ENCODE data around the gene FOXN3. TPM values are rescaled to one million over a fixed set of nuclear protein-coding genes. Genes with fewer than 3 reads are reported as not detected.

FOXN3 gene
- total RNA-seq, 1 experiment from 2014 or later: 13.8 TPM

DNA sequence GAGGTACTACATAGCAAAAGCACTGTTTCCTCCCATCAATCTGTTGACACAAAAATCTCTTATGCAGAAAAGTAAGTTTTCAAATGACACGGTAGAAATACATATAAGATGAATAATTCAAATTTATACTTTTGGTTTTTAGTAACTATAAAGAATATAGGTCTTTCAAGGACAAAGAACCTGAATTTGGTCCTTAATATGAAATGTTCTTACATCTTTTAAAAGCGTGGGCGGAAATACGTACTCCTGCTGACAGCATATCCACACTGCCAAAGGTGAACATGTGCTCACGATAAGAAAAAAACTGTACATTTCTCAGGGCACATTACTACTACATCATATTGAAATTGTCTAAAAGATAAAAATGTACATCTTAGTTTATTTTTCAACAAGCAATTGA lies 127.6 kb downstream of the FOXN3 start:
- DNase-seq: no peak
- Histone ChIP-seq H3K36me3 (ENCODE audit: insufficient read depth, low read length) (no peaks in the 10 kb centered on the region), H3K79me2 (ENCODE audit: low read length) (no peaks in the 10 kb centered on the region), H3K9ac (ENCODE audit: low read length) (no peak overlapping the region), H3K9me2 (replicated peaks; ENCODE audit: insufficient read depth, low read length) (no peaks in the 10 kb centered on the region), H3K9me3 (ENCODE audit: low read length) (no peaks in the 10 kb centered on the region), H3K27ac (ENCODE audit: low read length) (no peak overlapping the region), H2AFZ (ENCODE audit: low read length) (no peak overlapping the region), H3K27me3 (ENCODE audit: low read length) (no peaks in the 10 kb centered on the region), H4K20me1 (ENCODE audit: insufficient read depth, low read depth, low read length) (no peaks in the 10 kb centered on the region), H3K4me1 (ENCODE audit: low read length) (no peaks in the 10 kb centered on the region), H3K4me2 (ENCODE audit: low read depth, low read length, poor library complexity, severe bottlenecking) (no peak overlapping the region), H3K4me3 (ENCODE audit: low read length) (no peak overlapping the region)

DNA sequence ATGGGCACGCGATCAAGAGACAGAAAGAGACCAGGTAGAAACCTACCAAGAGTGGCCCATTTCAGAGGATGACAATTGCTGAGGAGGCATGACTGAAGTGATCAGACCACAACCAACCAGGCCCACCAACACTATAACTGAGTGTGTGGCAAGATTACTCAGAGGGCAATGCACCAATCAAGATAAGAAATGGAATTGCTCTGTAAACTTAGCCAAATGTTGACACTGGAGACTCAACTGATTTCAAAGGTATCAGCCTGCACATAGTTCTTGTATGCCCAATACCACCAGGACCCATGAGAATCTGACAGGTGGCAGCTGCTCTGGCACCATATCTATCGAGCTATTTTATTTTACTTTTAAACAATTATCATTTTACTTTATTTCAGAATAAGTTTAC lies 128.9 kb downstream of the FOXN3 start:
- no peaks in the 10 kb centered on the region for H3K79me2 ChIP-seq (ENCODE audit: low read length)
- no peak overlapping the region for H3K27ac ChIP-seq (ENCODE audit: low read length)
- H2AFZ ChIP-seq (ENCODE audit: low read length): no peak overlapping the region
- no peak overlapping the region for H3K4me2 ChIP-seq (ENCODE audit: low read depth, low read length, poor library complexity, severe bottlenecking)
- no peaks in the 10 kb centered on the region for H4K20me1 ChIP-seq (ENCODE audit: insufficient read depth, low read depth, low read length)
- H3K4me1 ChIP-seq (ENCODE audit: low read length): no peaks in the 10 kb centered on the region
- no peak for DNase-seq
- H3K36me3 ChIP-seq (ENCODE audit: insufficient read depth, low read length): no peaks in the 10 kb centered on the region
- no peak overlapping the region for H3K9ac ChIP-seq (ENCODE audit: low read length)
- H3K27me3 ChIP-seq (ENCODE audit: low read length): no peaks in the 10 kb centered on the region
- H3K9me2 ChIP-seq (replicated peaks; ENCODE audit: insufficient read depth, low read length): no peaks in the 10 kb centered on the region
- no peaks in the 10 kb centered on the region for H3K9me3 ChIP-seq (ENCODE audit: low read length)
- H3K4me3 ChIP-seq (ENCODE audit: low read length): no peak overlapping the region

DNA sequence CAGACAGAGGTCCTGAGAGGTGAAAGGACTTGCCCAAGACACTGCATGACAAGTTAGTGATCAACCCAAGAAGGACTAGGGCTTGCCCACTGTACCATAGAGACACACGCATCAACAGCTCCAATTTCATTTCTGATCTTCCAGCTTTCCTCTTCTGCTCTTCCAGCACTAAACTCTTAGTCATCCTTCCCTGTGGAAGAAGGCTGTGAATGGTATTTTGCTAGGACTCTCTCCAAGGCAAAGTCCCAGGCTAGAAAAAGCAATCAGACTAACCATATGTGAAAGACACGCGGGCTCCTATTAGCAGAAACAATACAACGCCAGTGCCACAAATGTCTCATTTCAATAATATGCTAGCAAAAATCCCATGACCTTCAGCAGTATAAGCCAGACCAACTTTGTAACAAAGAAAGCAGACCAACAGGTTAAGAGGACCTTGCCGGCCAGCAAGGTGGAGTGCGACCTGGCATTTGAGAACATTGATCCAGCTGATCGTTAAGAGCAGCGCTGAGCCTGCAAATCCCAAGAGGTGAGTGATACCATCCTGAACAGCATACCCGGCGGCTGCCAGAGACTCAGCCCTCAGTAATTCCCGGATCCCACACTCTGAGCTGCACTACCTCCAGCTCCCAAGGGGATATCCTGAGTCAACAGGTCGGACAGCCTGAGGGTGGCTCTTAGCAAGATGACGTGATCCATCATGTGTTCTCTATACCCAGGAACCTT lies 132.5 kb downstream of the FOXN3 start:
- no peak overlapping the region for H3K4me2 ChIP-seq (ENCODE audit: low read depth, low read length, poor library complexity, severe bottlenecking)
- no peak overlapping the region for H3K27ac ChIP-seq (ENCODE audit: low read length)
- no peaks in the 10 kb centered on the region for H3K4me1 ChIP-seq (ENCODE audit: low read length)
- H3K4me3 ChIP-seq (ENCODE audit: low read length): no peak overlapping the region
- no peaks in the 10 kb centered on the region for H3K79me2 ChIP-seq (ENCODE audit: low read length)
- H3K27me3 ChIP-seq (ENCODE audit: low read length): no peaks in the 10 kb centered on the region
- H3K9me3 ChIP-seq (ENCODE audit: low read length): no peaks in the 10 kb centered on the region
- no peaks in the 10 kb centered on the region for H3K9me2 ChIP-seq (replicated peaks; ENCODE audit: insufficient read depth, low read length)
- no peak overlapping the region for H3K9ac ChIP-seq (ENCODE audit: low read length)
- H4K20me1 ChIP-seq (ENCODE audit: insufficient read depth, low read depth, low read length): no peaks in the 10 kb centered on the region
- no peak for DNase-seq
- H2AFZ ChIP-seq (ENCODE audit: low read length): no peak overlapping the region
- no peaks in the 10 kb centered on the region for H3K36me3 ChIP-seq (ENCODE audit: insufficient read depth, low read length)

DNA sequence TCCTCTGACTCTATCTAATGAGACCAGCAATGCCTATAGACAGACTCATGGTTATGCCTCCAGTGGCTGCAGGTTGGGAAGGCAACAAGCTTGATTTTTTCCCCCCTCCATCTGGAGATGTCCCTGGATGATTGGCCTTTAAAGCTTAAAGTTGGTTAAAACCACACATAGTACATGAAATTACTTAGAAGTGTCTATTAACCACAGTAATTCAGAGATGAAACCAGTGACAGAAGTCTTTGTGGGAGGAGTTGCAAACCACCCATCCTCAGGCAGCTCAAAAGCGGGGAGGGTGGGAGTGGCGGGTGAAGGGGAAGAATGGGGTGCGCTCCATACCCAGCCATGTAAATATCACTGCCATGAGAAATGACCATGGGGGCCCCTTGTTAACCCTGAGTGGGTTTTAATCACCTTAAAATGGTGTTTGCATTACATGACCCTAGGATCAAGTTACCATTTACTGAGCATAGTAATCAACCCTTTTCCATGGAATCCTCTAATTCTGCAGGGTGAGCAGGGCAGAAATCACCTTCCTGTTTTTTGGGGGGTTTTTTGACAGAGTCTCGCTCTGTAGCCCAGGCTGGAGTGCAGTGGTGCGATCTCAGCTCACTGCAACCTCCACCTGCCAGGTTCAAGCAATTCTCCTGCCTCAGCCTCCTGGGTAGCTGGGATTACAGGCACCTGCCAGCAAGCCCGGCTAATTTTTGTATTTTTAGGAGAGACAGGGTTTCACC lies 133.5 kb downstream of the FOXN3 start:
- Histone ChIP-seq H3K9me3 (ENCODE audit: low read length) (no peaks in the 10 kb centered on the region), H3K27ac (ENCODE audit: low read length) (no peak overlapping the region), H3K36me3 (ENCODE audit: insufficient read depth, low read length) (no peaks in the 10 kb centered on the region), H3K79me2 (ENCODE audit: low read length) (no peaks in the 10 kb centered on the region), H3K4me3 (ENCODE audit: low read length) (no peak overlapping the region), H4K20me1 (ENCODE audit: insufficient read depth, low read depth, low read length) (no peaks in the 10 kb centered on the region), H3K9me2 (replicated peaks; ENCODE audit: insufficient read depth, low read length) (no peaks in the 10 kb centered on the region), H3K4me1 (ENCODE audit: low read length) (no peaks in the 10 kb centered on the region), H3K9ac (ENCODE audit: low read length) (no peak overlapping the region), H3K4me2 (ENCODE audit: low read depth, low read length, poor library complexity, severe bottlenecking) (no peak overlapping the region), H3K27me3 (ENCODE audit: low read length) (no peaks in the 10 kb centered on the region), H2AFZ (ENCODE audit: low read length) (no peak overlapping the region)
- DNase-seq: no peak

DNA sequence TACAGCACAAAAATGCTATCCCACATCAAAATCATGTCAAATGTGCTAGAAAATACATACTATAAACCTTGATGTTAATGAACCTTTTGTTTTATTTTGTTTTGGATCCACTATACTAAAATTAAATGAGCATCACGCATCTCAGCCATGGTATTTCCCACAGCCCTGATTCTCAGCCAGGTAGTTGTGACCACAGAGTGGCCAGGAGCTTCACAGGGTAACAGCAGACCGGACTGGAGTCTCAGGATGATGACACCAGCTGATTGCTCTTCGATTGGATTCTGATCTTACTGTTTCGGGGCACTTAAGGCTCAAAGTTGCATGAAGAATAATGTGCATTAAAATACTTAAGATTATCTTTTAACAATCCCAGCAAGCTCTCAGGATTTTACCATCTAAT lies 134.8 kb downstream of the FOXN3 start:
- Histone ChIP-seq H3K36me3 (ENCODE audit: insufficient read depth, low read length) (no peaks in the 10 kb centered on the region), H4K20me1 (ENCODE audit: insufficient read depth, low read depth, low read length) (no peaks in the 10 kb centered on the region), H3K27ac (ENCODE audit: low read length) (no peak overlapping the region), H3K4me1 (ENCODE audit: low read length) (no peaks in the 10 kb centered on the region), H3K9me3 (ENCODE audit: low read length) (no peaks in the 10 kb centered on the region), H3K9me2 (replicated peaks; ENCODE audit: insufficient read depth, low read length) (no peaks in the 10 kb centered on the region), H2AFZ (ENCODE audit: low read length) (no peak overlapping the region), H3K27me3 (ENCODE audit: low read length) (no peaks in the 10 kb centered on the region), H3K4me2 (ENCODE audit: low read depth, low read length, poor library complexity, severe bottlenecking) (no peak overlapping the region), H3K4me3 (ENCODE audit: low read length) (no peak overlapping the region), H3K79me2 (ENCODE audit: low read length) (no peaks in the 10 kb centered on the region), H3K9ac (ENCODE audit: low read length) (no peak overlapping the region)
- DNase-seq: no peak

DNA sequence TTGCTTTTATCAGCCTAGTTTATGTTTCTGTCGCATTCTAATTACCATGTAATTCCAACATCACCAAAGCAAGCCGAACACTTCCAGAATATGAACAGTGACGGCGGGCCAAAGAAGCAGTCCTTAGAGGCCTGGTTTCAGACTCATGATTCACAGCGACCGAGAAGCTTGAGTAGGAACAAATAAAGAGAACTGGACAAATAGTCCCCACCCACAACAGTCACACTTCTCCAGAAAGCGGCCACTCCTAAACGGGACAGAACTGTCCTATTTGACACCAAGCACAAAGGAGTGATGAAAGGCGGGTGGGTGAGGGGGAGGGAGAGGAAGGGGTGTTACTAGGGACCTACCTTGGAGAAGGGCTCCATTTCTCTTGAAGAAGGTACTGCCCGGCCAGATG lies 136.4 kb downstream of the FOXN3 start:
- Histone ChIP-seq H3K9me2 (replicated peaks; ENCODE audit: insufficient read depth, low read length) (no peaks in the 10 kb centered on the region), H2AFZ (ENCODE audit: low read length) (no peak overlapping the region), H3K4me1 (ENCODE audit: low read length) (no peaks in the 10 kb centered on the region), H3K9me3 (ENCODE audit: low read length) (no peaks in the 10 kb centered on the region), H4K20me1 (ENCODE audit: insufficient read depth, low read depth, low read length) (no peaks in the 10 kb centered on the region), H3K79me2 (ENCODE audit: low read length) (no peaks in the 10 kb centered on the region), H3K36me3 (ENCODE audit: insufficient read depth, low read length) (no peaks in the 10 kb centered on the region), H3K4me3 (ENCODE audit: low read length) (no peak overlapping the region), H3K9ac (ENCODE audit: low read length) (no peak overlapping the region), H3K4me2 (ENCODE audit: low read depth, low read length, poor library complexity, severe bottlenecking) (no peak overlapping the region), H3K27me3 (ENCODE audit: low read length) (no peaks in the 10 kb centered on the region), H3K27ac (ENCODE audit: low read length) (no peak overlapping the region)
- DNase-seq: no peak

DNA sequence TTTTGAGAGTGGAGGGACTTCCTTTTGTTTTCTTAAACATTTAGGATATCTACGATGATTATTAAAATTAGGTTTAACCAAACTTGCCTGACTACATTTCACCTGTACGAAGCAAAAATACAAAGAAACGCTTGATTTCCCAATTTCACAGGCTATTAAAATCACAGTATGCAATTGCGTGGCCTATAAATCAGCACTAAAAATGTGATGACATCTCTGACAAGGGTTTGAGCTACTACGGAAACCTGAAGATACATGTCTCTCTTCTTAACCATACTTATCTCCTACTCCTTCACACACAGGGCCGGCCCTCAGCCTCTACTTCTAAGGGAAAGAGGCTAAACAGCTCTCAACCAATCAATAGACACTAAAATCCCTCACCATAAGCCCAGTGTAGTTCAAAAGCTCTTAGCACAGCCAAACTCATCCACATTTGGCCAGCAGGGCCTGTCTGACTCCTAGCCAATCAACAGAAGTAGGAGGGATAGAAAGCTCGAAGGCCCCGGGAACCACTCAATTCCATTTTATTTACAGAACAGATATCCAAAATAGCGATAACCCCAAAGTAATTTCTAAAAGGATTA lies 137.3 kb downstream of the FOXN3 start:
- Histone ChIP-seq H3K27ac (ENCODE audit: low read length) (no peak overlapping the region), H3K36me3 (ENCODE audit: insufficient read depth, low read length) (no peaks in the 10 kb centered on the region), H2AFZ (ENCODE audit: low read length) (no peak overlapping the region), H3K9me2 (replicated peaks; ENCODE audit: insufficient read depth, low read length) (no peaks in the 10 kb centered on the region), H4K20me1 (ENCODE audit: insufficient read depth, low read depth, low read length) (no peaks in the 10 kb centered on the region), H3K79me2 (ENCODE audit: low read length) (no peaks in the 10 kb centered on the region), H3K4me3 (ENCODE audit: low read length) (no peak overlapping the region), H3K27me3 (ENCODE audit: low read length) (no peaks in the 10 kb centered on the region), H3K4me1 (ENCODE audit: low read length) (no peaks in the 10 kb centered on the region), H3K4me2 (ENCODE audit: low read depth, low read length, poor library complexity, severe bottlenecking) (no peak overlapping the region), H3K9me3 (ENCODE audit: low read length) (no peaks in the 10 kb centered on the region), H3K9ac (ENCODE audit: low read length) (no peak overlapping the region)
- no peak for DNase-seq

DNA sequence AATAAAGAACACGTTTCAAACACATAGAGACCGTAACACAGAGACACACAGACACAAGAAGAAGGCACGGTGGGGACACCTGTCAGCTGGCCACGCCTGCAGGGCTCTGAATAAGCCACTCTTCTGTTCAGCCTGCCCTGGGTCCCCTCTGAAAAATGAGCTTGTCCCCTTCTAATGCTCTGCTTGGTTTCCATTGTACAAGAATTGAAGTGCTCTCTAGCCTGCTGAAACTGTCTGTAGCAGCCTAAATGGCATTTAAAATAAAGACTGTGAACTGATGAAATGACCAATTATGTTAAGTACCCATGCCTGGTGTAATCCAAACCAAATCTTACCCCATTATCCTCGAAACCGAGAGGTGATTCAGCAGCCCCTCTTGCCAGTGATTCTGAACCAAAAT lies 139.8 kb downstream of the FOXN3 start:
- no peaks in the 10 kb centered on the region for H4K20me1 ChIP-seq (ENCODE audit: insufficient read depth, low read depth, low read length)
- H3K4me1 ChIP-seq (ENCODE audit: low read length): no peaks in the 10 kb centered on the region
- H3K9me2 ChIP-seq (replicated peaks; ENCODE audit: insufficient read depth, low read length): no peaks in the 10 kb centered on the region
- no peaks in the 10 kb centered on the region for H3K36me3 ChIP-seq (ENCODE audit: insufficient read depth, low read length)
- DNase-seq: no peak
- no peak overlapping the region for H2AFZ ChIP-seq (ENCODE audit: low read length)
- no peaks in the 10 kb centered on the region for H3K27me3 ChIP-seq (ENCODE audit: low read length)
- H3K4me3 ChIP-seq (ENCODE audit: low read length): no peak overlapping the region
- no peak overlapping the region for H3K9ac ChIP-seq (ENCODE audit: low read length)
- no peak overlapping the region for H3K27ac ChIP-seq (ENCODE audit: low read length)
- no peak overlapping the region for H3K4me2 ChIP-seq (ENCODE audit: low read depth, low read length, poor library complexity, severe bottlenecking)
- H3K79me2 ChIP-seq (ENCODE audit: low read length): no peaks in the 10 kb centered on the region
- no peaks in the 10 kb centered on the region for H3K9me3 ChIP-seq (ENCODE audit: low read length)

Data from Karpas-422 (cell line).